H9 (cell line): ENCODE data around the gene SFMBT1. TPM values are rescaled to one million over a fixed set of nuclear protein-coding genes. Genes with fewer than 3 reads are reported as not detected.

Experiments
- DNase-seq: peaks from one replicate; pipeline ENCODE4 v3.0.0-alpha.2; 2017
- H2AFZ ChIP-seq: one replicate; pipeline ENCODE4 v1.6.1; 2013; ENCODE audit warnings: mild to moderate bottlenecking, low read length, control low read depth, moderate library complexity
- H2AK5ac ChIP-seq: 2 replicates; pipeline ENCODE4 v1.6.1; 2013; ENCODE audit warnings: low read length, control low read depth, mixed read lengths; ENCODE audit not compliant: insufficient read length
- H2BK120ac ChIP-seq: one replicate; pipeline ENCODE4 v1.6.1; 2013; ENCODE audit warnings: low read depth, mild to moderate bottlenecking, low read length, control low read depth, inconsistent platforms; ENCODE audit not compliant: poor library complexity, severe bottlenecking
- H2BK12ac ChIP-seq: 2 replicates; pipeline ENCODE4 v1.6.1; 2013; ENCODE audit warnings: low read length, control low read depth, mixed read lengths, low read depth; ENCODE audit not compliant: insufficient read length
- H2BK15ac ChIP-seq: 2 replicates; pipeline ENCODE4 v1.6.1; 2013; ENCODE audit warnings: low read depth, low read length, control low read depth
- H2BK20ac ChIP-seq: one replicate; pipeline ENCODE4 v1.6.1; 2013; ENCODE audit warnings: low read depth, mild to moderate bottlenecking, low read length, control low read depth, inconsistent platforms; ENCODE audit not compliant: poor library complexity, severe bottlenecking
- H2BK5ac ChIP-seq: 2 replicates; pipeline ENCODE4 v1.6.1; 2013; ENCODE audit warnings: low read length, control low read depth, mixed read lengths; ENCODE audit not compliant: insufficient read length
- H3K14ac ChIP-seq: 2 replicates; pipeline ENCODE4 v1.6.1; 2013; ENCODE audit warnings: low read length, control low read depth; ENCODE audit not compliant: insufficient read depth
- H3K18ac ChIP-seq: 2 replicates; pipeline ENCODE4 v1.6.1; 2013; ENCODE audit warnings: low read depth, mild to moderate bottlenecking, mixed read lengths, low read length, control low read depth; ENCODE audit not compliant: insufficient read length
- H3K23ac ChIP-seq: 2 replicates; pipeline ENCODE4 v1.6.1; 2013; ENCODE audit warnings: low read length, control low read depth, mixed read lengths, low read depth; ENCODE audit not compliant: insufficient read length
- H3K23me2 ChIP-seq: 2 replicates; pipeline ENCODE4 v1.6.1; 2013; ENCODE audit warnings: low read depth, mild to moderate bottlenecking, mixed read lengths, low read length, control low read depth; ENCODE audit not compliant: insufficient read length, poor library complexity, severe bottlenecking
- H3K27ac ChIP-seq: 2 replicates; pipeline ENCODE4 v1.5.1; 2013; ENCODE audit warnings: low read length, control low read depth, mixed read lengths, low read depth; ENCODE audit not compliant: insufficient read length
- H3K27me3 ChIP-seq: 2 replicates; pipeline ENCODE4 v1.6.1; 2013; ENCODE audit warnings: low read length, control low read depth, inconsistent platforms; ENCODE audit not compliant: insufficient read depth
- H3K4ac ChIP-seq: 2 replicates; pipeline ENCODE4 v1.6.1; 2013; ENCODE audit warnings: low read depth, mild to moderate bottlenecking, control low read depth, inconsistent platforms, low read length, moderate library complexity
- H3K4me1 ChIP-seq: 2 replicates; pipeline ENCODE4 v1.6.1; 2013; ENCODE audit warnings: low read length, control low read depth, inconsistent platforms; ENCODE audit not compliant: insufficient read depth
- H3K4me2 ChIP-seq: 2 replicates; pipeline ENCODE4 v1.6.1; 2013; ENCODE audit warnings: low read length, control low read depth, mixed read lengths; ENCODE audit not compliant: insufficient read length, insufficient read depth
- H3K56ac ChIP-seq: 2 replicates; pipeline ENCODE4 v1.6.1; 2013; ENCODE audit warnings: low read depth, mild to moderate bottlenecking, mixed read lengths, low read length, control low read depth; ENCODE audit not compliant: insufficient read length
- H3K79me1 ChIP-seq: 2 replicates; pipeline ENCODE4 v1.6.1; 2013; ENCODE audit warnings: low read depth, mild to moderate bottlenecking, moderate library complexity, low read length, control low read depth, inconsistent platforms; ENCODE audit not compliant: insufficient read depth, poor library complexity, severe bottlenecking
- H3K79me2 ChIP-seq: 2 replicates; pipeline ENCODE4 v1.6.1; 2013; ENCODE audit warnings: low read length, control low read depth, inconsistent platforms; ENCODE audit not compliant: insufficient read depth
- H3K9ac ChIP-seq: 2 replicates; pipeline ENCODE4 v1.6.1; 2013; ENCODE audit warnings: low read length, control low read depth, mixed read lengths; ENCODE audit not compliant: insufficient read length; ENCODE audit errors: extremely low read depth
- H3K9me3 ChIP-seq: one replicate; pipeline ENCODE4 v1.6.1; 2013; ENCODE audit warnings: low read depth, low read length, inconsistent platforms; ENCODE audit not compliant: control insufficient read depth
- H3T11ph ChIP-seq: one replicate; pipeline ENCODE4 v1.6.1; 2013; ENCODE audit warnings: mild to moderate bottlenecking, low read length, control low read depth, inconsistent platforms
- H4K20me1 ChIP-seq: one replicate; pipeline ENCODE4 v1.6.1; 2013; ENCODE audit not compliant: control insufficient read depth, insufficient read length, insufficient read depth
- H4K5ac ChIP-seq: 2 replicates; pipeline ENCODE4 v1.6.1; 2013; ENCODE audit warnings: low read depth, mild to moderate bottlenecking, mixed read lengths, low read length, control low read depth; ENCODE audit not compliant: insufficient read length
- H4K8ac ChIP-seq: replicated peaks from 2 replicates; pipeline ENCODE4 v1.6.1; 2013; ENCODE audit warnings: low read length, control low read depth, mixed read lengths, low read depth; ENCODE audit not compliant: insufficient read length
- H4K91ac ChIP-seq: 2 replicates; pipeline ENCODE4 v1.6.1; 2013; ENCODE audit warnings: low read depth, mild to moderate bottlenecking, moderate library complexity, mixed read lengths, low read length, control low read depth; ENCODE audit not compliant: insufficient read length
- H3K27ac Mint-ChIP-seq, 3 experiments: 2 replicates in 2 of 3; 3 replicates in 1 of 3; pipeline ENCODE4 v1.8.0; 2020 to 2021; ENCODE audit warnings: mixed read lengths in 3 of 3, mild to moderate bottlenecking in 1 of 3, moderate library complexity in 1 of 3
- H3K27me3 Mint-ChIP-seq: 2 replicates; pipeline ENCODE4 v1.8.0; 2021; ENCODE audit warnings: low read depth, mild to moderate bottlenecking, moderate library complexity, mixed read lengths
- H3K36me3 Mint-ChIP-seq, 3 experiments: 2 replicates in 2 of 3; 3 replicates in 1 of 3; pipeline ENCODE4 v1.8.0; 2020 to 2021; ENCODE audit warnings: low read depth in 3 of 3, mixed read lengths in 3 of 3; ENCODE audit not compliant: insufficient read depth in 1 of 3
- H3K4me1 Mint-ChIP-seq, 2 experiments: 2 replicates each; pipeline ENCODE4 v1.8.0; 2020; ENCODE audit warnings: mixed read lengths in 2 of 2
- H3K4me3 Mint-ChIP-seq, 2 experiments: 2 replicates in 1 of 2; 3 replicates in 1 of 2; pipeline ENCODE4 v1.8.0; 2020 to 2021; ENCODE audit warnings: mild to moderate bottlenecking in 2 of 2, mixed read lengths in 2 of 2, moderate library complexity in 1 of 2
- H3K9me3 Mint-ChIP-seq, 2 experiments: 2 replicates in 1 of 2; 3 replicates in 1 of 2; pipeline ENCODE4 v1.8.0; 2020; ENCODE audit warnings: mild to moderate bottlenecking in 2 of 2, mixed read lengths in 2 of 2, moderate library complexity in 1 of 2
- WGBS: extraction: QIAGEN DNeasy Blood & Tissue Kit; methylation state at CpG from one replicate; pipeline ENCODE4 v1.1.7; 2013; ENCODE audit warnings: missing lambda C conversion rate, low lambda C conversion rate, mixed read lengths; ENCODE audit not compliant: insufficient read length; ENCODE audit errors: extremely low coverage; 5-methylcytosine and 5-hydroxymethylcytosine counted together
- total RNA-seq: library from RNA; stranded (reverse); gene quantifications from 2 replicates; pipeline ENCODE4 v1.2.1, GENCODE V29; 2021
- TF ChIP-seq, protein P1 (sequence below): fragments of 200-600 bp; sonication (generic); conservative IDR thresholded peaks from 3 replicates; pipeline ENCODE4 v1.8.0; 2021; ENCODE audit warnings: antibody characterized with exemption, mild to moderate bottlenecking

SFMBT1 gene
- total RNA-seq, 1 experiment from 2014 or later = 15.3 TPM

DNA sequence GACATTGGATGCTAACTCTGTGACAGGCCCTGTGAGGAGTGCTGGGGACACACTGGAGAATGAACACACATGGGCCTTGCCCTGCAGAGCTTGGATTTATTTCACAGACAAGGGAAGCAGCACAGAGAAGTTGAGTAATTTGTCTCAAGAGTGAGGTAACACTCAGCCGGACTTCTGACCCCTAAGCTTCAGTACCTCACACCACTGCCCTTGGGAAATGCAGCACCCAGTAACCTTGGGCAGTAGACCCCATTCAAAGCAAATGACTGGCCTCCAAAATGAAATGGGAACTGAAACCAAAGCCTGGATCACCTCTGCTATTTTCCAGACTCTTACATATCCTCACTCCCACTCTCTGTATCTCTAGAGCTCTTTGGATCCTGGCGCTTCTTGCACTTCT, 47.1 kb upstream of the SFMBT1 start:
- Histone ChIP-seq H3K14ac (no peak overlapping the region), H3K27ac (no peak overlapping the region), H3K56ac (no peak overlapping the region), H2BK120ac (no peak overlapping the region), H3K4me1 (no peaks in the 10 kb centered on the region), H4K8ac (no peak overlapping the region), H3K27me3 (no peaks in the 10 kb centered on the region), H4K5ac (no peak overlapping the region), H3K23ac (no peak overlapping the region), H3K9ac (no peak overlapping the region), H2BK5ac (no peak overlapping the region), H4K91ac (no peak overlapping the region), H3K4ac (no peak overlapping the region), H4K20me1 (no peaks in the 10 kb centered on the region), H3T11ph (no peak overlapping the region), H3K9me3 (no peaks in the 10 kb centered on the region), H3K79me2 (no peaks in the 10 kb centered on the region), H3K18ac (no peak overlapping the region), H2BK20ac (no peak overlapping the region), H2AK5ac (no peak overlapping the region), H3K79me1 (no peaks in the 10 kb centered on the region), H2BK15ac (no peak overlapping the region), H3K4me2 (no peak overlapping the region), H2AFZ (no peak overlapping the region), H2BK12ac (no peak overlapping the region), H3K23me2 (no peaks in the 10 kb centered on the region)
- no peak for DNase-seq
- no CpG with 5 or more reads among the region's 2 CpGs for WGBS
- Mint-ChIP-seq H3K27ac (peak overlapping the region in 1 of 3 experiments; percentile 30; a peak in 3 of 7 replicates), H3K4me3 (no peak overlapping the region), H3K9me3 (no peaks in the 10 kb centered on the region), H3K27me3 (no peaks in the 10 kb centered on the region), H3K4me1 (no peaks in the 10 kb centered on the region), H3K36me3 (peaks cover 0 to 14% (median 9%) of the 10 kb centered on the region in 3 experiments; a peak in 6 of 7 replicates)
- TF ChIP-seq, protein P1, sequence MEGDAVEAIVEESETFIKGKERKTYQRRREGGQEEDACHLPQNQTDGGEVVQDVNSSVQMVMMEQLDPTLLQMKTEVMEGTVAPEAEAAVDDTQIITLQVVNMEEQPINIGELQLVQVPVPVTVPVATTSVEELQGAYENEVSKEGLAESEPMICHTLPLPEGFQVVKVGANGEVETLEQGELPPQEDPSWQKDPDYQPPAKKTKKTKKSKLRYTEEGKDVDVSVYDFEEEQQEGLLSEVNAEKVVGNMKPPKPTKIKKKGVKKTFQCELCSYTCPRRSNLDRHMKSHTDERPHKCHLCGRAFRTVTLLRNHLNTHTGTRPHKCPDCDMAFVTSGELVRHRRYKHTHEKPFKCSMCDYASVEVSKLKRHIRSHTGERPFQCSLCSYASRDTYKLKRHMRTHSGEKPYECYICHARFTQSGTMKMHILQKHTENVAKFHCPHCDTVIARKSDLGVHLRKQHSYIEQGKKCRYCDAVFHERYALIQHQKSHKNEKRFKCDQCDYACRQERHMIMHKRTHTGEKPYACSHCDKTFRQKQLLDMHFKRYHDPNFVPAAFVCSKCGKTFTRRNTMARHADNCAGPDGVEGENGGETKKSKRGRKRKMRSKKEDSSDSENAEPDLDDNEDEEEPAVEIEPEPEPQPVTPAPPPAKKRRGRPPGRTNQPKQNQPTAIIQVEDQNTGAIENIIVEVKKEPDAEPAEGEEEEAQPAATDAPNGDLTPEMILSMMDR = no peak
